Neural cell (in vitro differentiated cells): ENCODE measurements around the gene CPLX1. TPM values are rescaled to one million over a fixed set of nuclear protein-coding genes. Genes with fewer than 3 reads are reported as not detected.

ENCODE experiments used
- H2AFZ ChIP-seq: fragments of 200-600, 300-800 bp; sonication (generic), shearing (Covaris generic); 2 replicates; pipeline ENCODE4 v1.6.0; 2014; ENCODE audit warnings: low read depth, mild to moderate bottlenecking, antibody characterized with exemption, low read length, moderate library complexity
- H3F3A ChIP-seq: fragments of 200-600 bp; shearing (Covaris generic); 2 replicates; pipeline ENCODE4 v1.6.1; 2016; ENCODE audit warnings: mild to moderate bottlenecking, moderate library complexity, mixed read lengths, antibody characterized with exemption, low read length; ENCODE audit not compliant: insufficient read depth, poor library complexity, severe bottlenecking
- H3K27ac ChIP-seq: fragments of 200-600, 300-800 bp; sonication (generic), shearing (Covaris generic); 2 replicates; pipeline ENCODE4 v1.5.1; 2014; ENCODE audit warnings: mild to moderate bottlenecking, low read length, moderate library complexity
- H3K27me3 ChIP-seq: fragments of 300-800, 200-600 bp; sonication (generic), shearing (Covaris generic); 2 replicates; pipeline ENCODE4 v1.6.0; 2014; ENCODE audit warnings: mild to moderate bottlenecking, low read depth, low read length, moderate library complexity; ENCODE audit not compliant: insufficient read depth
- H3K36me3 ChIP-seq: fragments of 300-800, 200-600 bp; sonication (generic), shearing (Covaris generic); 2 replicates; pipeline ENCODE4 v1.5.1; 2014; ENCODE audit warnings: mild to moderate bottlenecking, antibody characterized with exemption, low read length, moderate library complexity; ENCODE audit not compliant: insufficient read depth
- H3K4me2 ChIP-seq: fragments of 300-800, 200-600 bp; sonication (generic), shearing (Covaris generic); 2 replicates; pipeline ENCODE4 v1.6.0; 2014; ENCODE audit warnings: mild to moderate bottlenecking, low read length
- H3K4me3 ChIP-seq: fragments of 300-800, 200-600 bp; sonication (generic), shearing (Covaris generic); 2 replicates; pipeline ENCODE4 v1.5.1; 2014; ENCODE audit warnings: mild to moderate bottlenecking, low read length, moderate library complexity
- H3K79me2 ChIP-seq: fragments of 200-600 bp; shearing (Covaris generic); replicated peaks from 2 replicates; pipeline ENCODE4 v1.6.0; 2014; ENCODE audit warnings: mild to moderate bottlenecking, low read length, moderate library complexity; ENCODE audit not compliant: insufficient read depth
- H3K9ac ChIP-seq: fragments of 300-800, 200-600 bp; sonication (generic), shearing (Covaris generic); 2 replicates; pipeline ENCODE4 v1.6.1; 2016; ENCODE audit warnings: mild to moderate bottlenecking, low read length, mixed read lengths
- H3K9me2 ChIP-seq: fragments of 200-600 bp; shearing (Covaris generic); 2 replicates; pipeline ENCODE4 v1.6.1; 2016; ENCODE audit warnings: mild to moderate bottlenecking, low read length, mixed read lengths; ENCODE audit not compliant: insufficient read depth
- H3K9me3 ChIP-seq: fragments of 200-600, 300-800 bp; sonication (generic), shearing (Covaris generic); 2 replicates; pipeline ENCODE4 v1.6.1; 2016; ENCODE audit warnings: mild to moderate bottlenecking, mixed run types, low read length, moderate library complexity, mixed read lengths
- H4K20me1 ChIP-seq: fragments of 200-600 bp; shearing (Covaris generic); 2 replicates; pipeline ENCODE4 v1.6.1; 2016; ENCODE audit warnings: mild to moderate bottlenecking, mixed run types; ENCODE audit not compliant: insufficient read depth
- CTCF ChIP-seq: fragments of 450-650 bp; IDR thresholded peaks from 2 replicates; pipeline ENCODE4 v1.5.1; 2014; ENCODE audit warnings: antibody characterized with exemption, mild to moderate bottlenecking, moderate library complexity; ENCODE audit not compliant: poor library complexity, severe bottlenecking
- EP300 ChIP-seq: fragments of 450-650 bp; conservative IDR thresholded peaks from 2 replicates; pipeline ENCODE4 v1.6.1; 2014; ENCODE audit warnings: antibody characterized with exemption, mild to moderate bottlenecking, moderate library complexity; ENCODE audit not compliant: poor library complexity, severe bottlenecking
- EZH2 ChIP-seq: fragments of 200-600, 300-800 bp; shearing (Covaris generic), sonication (generic); IDR thresholded peaks from 2 replicates; pipeline ENCODE4 v1.6.1; 2014; ENCODE audit warnings: antibody characterized with exemption, low read length, borderline replicate concordance, mild to moderate bottlenecking; ENCODE audit not compliant: insufficient read depth, poor library complexity, severe bottlenecking
- MXI1 ChIP-seq: fragments of 450-650 bp; conservative IDR thresholded peaks from 2 replicates; pipeline ENCODE4 v1.6.1; 2014; ENCODE audit warnings: antibody characterized with exemption, mild to moderate bottlenecking; ENCODE audit not compliant: poor library complexity, severe bottlenecking
- POLR2AphosphoS5 ChIP-seq: IDR thresholded peaks from 2 replicates; pipeline ENCODE4 v1.6.1; 2012
- RAD21 ChIP-seq: fragments of 450-650 bp; conservative IDR thresholded peaks from 2 replicates; pipeline ENCODE4 v1.6.1; 2014; ENCODE audit warnings: antibody characterized with exemption, mild to moderate bottlenecking, moderate library complexity
- REST ChIP-seq: IDR thresholded peaks from 2 replicates; pipeline ENCODE4 v1.6.1; 2012; ENCODE audit warnings: borderline replicate concordance
- SMC3 ChIP-seq: fragments of 450-650 bp; conservative IDR thresholded peaks from 2 replicates; pipeline ENCODE4 v1.6.1; 2014; ENCODE audit warnings: antibody characterized with exemption, mild to moderate bottlenecking, moderate library complexity; ENCODE audit not compliant: poor library complexity
- TAF1 ChIP-seq: IDR thresholded peaks from 2 replicates; pipeline ENCODE4 v1.6.1; 2012; ENCODE audit warnings: low read depth
- polyA plus RNA-seq: library from polyadenylated mRNA; depleted of rRNA; stranded (reverse); fragments of >200 nt; gene quantifications from 2 replicates; pipeline ENCODE4 v1.2.3, GENCODE V29; 2014

The CPLX1 gene
- polyA plus RNA-seq, 1 donor from 2014 or later: 7.6 TPM

GRCh38 chr4:820230-821172 is 5.4 kb downstream of the CPLX1 start:
- H4K20me1 ChIP-seq: no peaks in the 10 kb centered on the region
- H2AFZ ChIP-seq: no peak overlapping the region
- TF ChIP-seq SMC3: no peak
- no peak for TF ChIP-seq REST
- no peak for TF ChIP-seq POLR2AphosphoS5
- TF ChIP-seq EZH2: no peak
- no peak for TF ChIP-seq MXI1
- no peaks in the 10 kb centered on the region for H3K9me2 ChIP-seq
- no peak overlapping the region for H3K4me2 ChIP-seq
- no peaks in the 10 kb centered on the region for H3K9me3 ChIP-seq
- peaks cover 25% of the 10 kb centered on the region for H3K27me3 ChIP-seq
- H3K79me2 ChIP-seq: no peaks in the 10 kb centered on the region
- H3K4me3 ChIP-seq: no peak overlapping the region
- no peak overlapping the region for H3K9ac ChIP-seq
- no peak overlapping the region for H3K27ac ChIP-seq
- H3K36me3 ChIP-seq: no peaks in the 10 kb centered on the region
- H3F3A ChIP-seq: no peaks in the 10 kb centered on the region

GRCh38 chr4:819401-820229 is 6.3 kb downstream of the CPLX1 start:
- H3K4me3 ChIP-seq: no peak overlapping the region
- no peaks in the 10 kb centered on the region for H3K79me2 ChIP-seq
- H3K27ac ChIP-seq: no peak overlapping the region
- H2AFZ ChIP-seq: no peak overlapping the region
- TF ChIP-seq EP300: no peak
- no peak for TF ChIP-seq REST
- no peak for TF ChIP-seq TAF1
- TF ChIP-seq EZH2: no peak
- TF ChIP-seq POLR2AphosphoS5: no peak
- TF ChIP-seq RAD21: no peak
- TF ChIP-seq MXI1: no peak
- TF ChIP-seq CTCF: no peak
- no peak for TF ChIP-seq SMC3
- H3K9ac ChIP-seq: no peak overlapping the region
- H3K36me3 ChIP-seq: no peaks in the 10 kb centered on the region
- no peaks in the 10 kb centered on the region for H3K9me2 ChIP-seq
- H3F3A ChIP-seq: no peaks in the 10 kb centered on the region
- H3K4me2 ChIP-seq: no peak overlapping the region
- H4K20me1 ChIP-seq: no peaks in the 10 kb centered on the region
- H3K27me3 ChIP-seq: peaks cover 20% of the 10 kb centered on the region
- H3K9me3 ChIP-seq: no peaks in the 10 kb centered on the region
